Measurements from ENCODE around the gene PTGFRN.

The PTGFRN gene

GRCh38 chr1:116993286-116993685 is 83.6 kb downstream of the PTGFRN start:
- no peak for DNase-seq (ENCODE audit: extremely low read depth in 1 of 2, low read depth in 1 of 2)

GRCh38 chr1:116994411-116994810 is 84.7 kb downstream of the PTGFRN start:
- no peak for DNase-seq (ENCODE audit: extremely low read depth in 1 of 2, low read depth in 1 of 2)

GRCh38 chr1:116997066-116997465 is 87.3 kb downstream of the PTGFRN start:
- no peak for DNase-seq (ENCODE audit: extremely low read depth in 1 of 2, low read depth in 1 of 2)

GRCh38 chr1:116997636-116998035 is 87.9 kb downstream of the PTGFRN start:
- DNase-seq (ENCODE audit: extremely low read depth in 1 of 2, low read depth in 1 of 2), result no peak

GRCh38 chr1:116999596-116999995 is 89.9 kb downstream of the PTGFRN start:
- DNase-seq (ENCODE audit: extremely low read depth in 1 of 2, low read depth in 1 of 2), result no peak

- DNase-seq (ENCODE audit: extremely low read depth in 1 of 2, low read depth in 1 of 2), result no peak
Observed at GRCh38 chr1:117000142-117000541, 90.4 kb downstream of the PTGFRN start.

- no peak for DNase-seq (ENCODE audit: extremely low read depth in 1 of 2, low read depth in 1 of 2)
Observed at GRCh38 chr1:117001254-117001927, 91.7 kb downstream of the PTGFRN start, which contains the start of gene CD101. Gene CD101, plus strand, starts transcription at chr1:117001760. Its CDS starts 58 bp downstream, at chr1:117001818.

- DNase-seq (ENCODE audit: extremely low read depth in 1 of 2, low read depth in 1 of 2), result no peak
Observed at GRCh38 chr1:117003223-117003875, 93.6 kb downstream of the PTGFRN start.

GRCh38 chr1:117007719-117008013 is 98.0 kb downstream of the PTGFRN start:
- DNase-seq (ENCODE audit: extremely low read depth in 1 of 2, low read depth in 1 of 2), result no peak

- DNase-seq (ENCODE audit: extremely low read depth in 1 of 2, low read depth in 1 of 2), result no peak
Observed at GRCh38 chr1:117008656-117009055, 98.9 kb downstream of the PTGFRN start.

- no peak for DNase-seq (ENCODE audit: extremely low read depth in 1 of 2, low read depth in 1 of 2)
Observed at GRCh38 chr1:117009132-117009531, 99.4 kb downstream of the PTGFRN start.

GRCh38 chr1:117010310-117010969 is 100.7 kb downstream of the PTGFRN start:
- DNase-seq (ENCODE audit: extremely low read depth in 1 of 2, low read depth in 1 of 2), result no peak

GRCh38 chr1:117011334-117011733 is 101.6 kb downstream of the PTGFRN start:
- no peak for DNase-seq (ENCODE audit: extremely low read depth in 1 of 2, low read depth in 1 of 2)

- no peak for DNase-seq (ENCODE audit: extremely low read depth in 1 of 2, low read depth in 1 of 2)
Observed at GRCh38 chr1:117013309-117013858, 103.7 kb downstream of the PTGFRN start.

GRCh38 chr1:117014209-117014608 is 104.5 kb downstream of the PTGFRN start:
- no peak for DNase-seq (ENCODE audit: extremely low read depth in 1 of 2, low read depth in 1 of 2)

GRCh38 chr1:117015724-117016123 is 106.0 kb downstream of the PTGFRN start:
- no peak for DNase-seq (ENCODE audit: extremely low read depth in 1 of 2, low read depth in 1 of 2)

- DNase-seq (ENCODE audit: extremely low read depth in 1 of 2, low read depth in 1 of 2), result no peak
Observed at GRCh38 chr1:117017062-117017461, 107.3 kb downstream of the PTGFRN start.

- no peak for DNase-seq (ENCODE audit: extremely low read depth in 1 of 2, low read depth in 1 of 2)
Observed at GRCh38 chr1:117017648-117018047, 107.9 kb downstream of the PTGFRN start.

- DNase-seq (ENCODE audit: extremely low read depth in 1 of 2, low read depth in 1 of 2), result no peak
Observed at GRCh38 chr1:117020526-117021156, 110.9 kb downstream of the PTGFRN start.

- DNase-seq (ENCODE audit: extremely low read depth in 1 of 2, low read depth in 1 of 2), result no peak
Observed at GRCh38 chr1:117022114-117022513, 112.4 kb downstream of the PTGFRN start.

GRCh38 chr1:117025568-117025967 is 115.9 kb downstream of the PTGFRN start:
- DNase-seq (ENCODE audit: extremely low read depth in 1 of 2, low read depth in 1 of 2), result no peak
